ENCODE results near the gene WWC2. TPM values are rescaled to one million over a fixed set of nuclear protein-coding genes. Genes with fewer than 3 reads are reported as not detected.
A peak's percentile ranks its signal among the peaks of the same experiment; 100 is the strongest.

The WWC2 gene
- total RNA-seq, 4 donors from 2014 or later = 28.2 to 38.5 (median 37.0) TPM

DNA sequence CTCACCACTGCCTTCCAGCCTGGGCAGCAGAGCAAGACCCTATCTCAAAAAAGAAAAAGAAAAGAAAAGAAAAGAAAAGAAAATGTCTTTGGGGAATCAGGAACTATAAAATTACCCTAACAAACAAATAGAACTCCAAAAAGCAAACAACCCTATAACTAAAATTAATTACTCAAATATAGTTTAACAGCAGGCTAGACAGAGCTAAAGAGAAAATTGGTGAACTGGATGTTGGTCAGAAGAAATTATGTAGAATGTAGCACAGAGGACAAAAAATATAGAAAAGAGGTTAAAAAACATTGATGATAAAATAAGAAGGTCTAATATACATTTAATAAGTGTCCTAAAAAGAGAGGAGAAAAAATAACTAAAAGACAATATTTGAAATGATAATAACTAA lies 27.8 kb upstream of the WWC2 start:
- peaks cover 0 to 3% (median 0%) of the 10 kb centered on the region in 4 donors for H3K4me1 ChIP-seq
- no peak overlapping the region for H3K27ac ChIP-seq (replicated peaks in 1 of 4)
- intact Hi-C loops (cut with DNase I) = loop anchor here (5.0 kb wide), 1 partner anchor 134 kb away; no protein-coding TSS in a partner anchor
- H3K4me3 ChIP-seq = no peak overlapping the region
- H3K27me3 ChIP-seq = no peaks in the 10 kb centered on the region
- H3K36me3 ChIP-seq = no peaks in the 10 kb centered on the region
- peaks cover 0 to 11% (median 4%) of the 10 kb centered on the region in 4 donors for H3K9me3 ChIP-seq
- DNase-seq (ENCODE audit: extremely low spot score) = no peak
- TF ChIP-seq POLR2A (IDR thresholded peaks at IDR 0.05; ENCODE audit: low read depth) (no peak), POLR2AphosphoS5 (IDR thresholded peaks at IDR 0.05) (no peak), EP300 (IDR thresholded peaks at IDR 0.05) (no peak)
- TF ChIP-seq, protein P1, sequence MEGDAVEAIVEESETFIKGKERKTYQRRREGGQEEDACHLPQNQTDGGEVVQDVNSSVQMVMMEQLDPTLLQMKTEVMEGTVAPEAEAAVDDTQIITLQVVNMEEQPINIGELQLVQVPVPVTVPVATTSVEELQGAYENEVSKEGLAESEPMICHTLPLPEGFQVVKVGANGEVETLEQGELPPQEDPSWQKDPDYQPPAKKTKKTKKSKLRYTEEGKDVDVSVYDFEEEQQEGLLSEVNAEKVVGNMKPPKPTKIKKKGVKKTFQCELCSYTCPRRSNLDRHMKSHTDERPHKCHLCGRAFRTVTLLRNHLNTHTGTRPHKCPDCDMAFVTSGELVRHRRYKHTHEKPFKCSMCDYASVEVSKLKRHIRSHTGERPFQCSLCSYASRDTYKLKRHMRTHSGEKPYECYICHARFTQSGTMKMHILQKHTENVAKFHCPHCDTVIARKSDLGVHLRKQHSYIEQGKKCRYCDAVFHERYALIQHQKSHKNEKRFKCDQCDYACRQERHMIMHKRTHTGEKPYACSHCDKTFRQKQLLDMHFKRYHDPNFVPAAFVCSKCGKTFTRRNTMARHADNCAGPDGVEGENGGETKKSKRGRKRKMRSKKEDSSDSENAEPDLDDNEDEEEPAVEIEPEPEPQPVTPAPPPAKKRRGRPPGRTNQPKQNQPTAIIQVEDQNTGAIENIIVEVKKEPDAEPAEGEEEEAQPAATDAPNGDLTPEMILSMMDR (IDR thresholded peaks at IDR 0.05) = no peak

DNA sequence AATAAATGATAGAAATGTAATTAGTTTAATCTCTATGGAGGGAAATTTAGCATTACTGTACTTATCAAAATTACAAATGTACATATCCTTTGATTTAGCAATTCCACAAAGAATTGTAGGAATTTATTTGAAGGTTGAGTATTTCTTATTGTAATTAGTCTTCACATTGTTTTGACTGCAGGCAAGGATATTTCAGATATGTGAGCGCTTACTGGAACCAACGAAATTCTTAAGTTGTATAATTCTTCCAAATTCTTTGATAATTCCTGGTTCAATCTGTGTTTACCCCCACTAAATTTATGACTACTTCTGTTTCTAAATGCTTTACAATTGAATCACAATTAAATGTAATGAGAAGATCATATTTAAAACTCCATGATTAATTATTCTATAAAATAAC lies 26.9 kb upstream of the WWC2 start:
- DNase-seq (ENCODE audit: extremely low spot score) = no peak
- TF ChIP-seq, protein P1 (IDR thresholded peaks at IDR 0.05) = no peak
- no peak for TF ChIP-seq EP300 (IDR thresholded peaks at IDR 0.05)
- TF ChIP-seq POLR2AphosphoS5 (IDR thresholded peaks at IDR 0.05) = no peak
- TF ChIP-seq POLR2A (IDR thresholded peaks at IDR 0.05; ENCODE audit: low read depth) = no peak
- intact Hi-C loops (cut with DNase I) = loop anchor here (2.0 to 5.0 kb wide), 2 partner anchors 135 to 185 kb away; no protein-coding TSS in a partner anchor
- Histone ChIP-seq H3K4me1 (peaks cover 0 to 3% (median 0%) of the 10 kb centered on the region in 4 donors), H3K4me3 (no peak overlapping the region), H3K36me3 (no peaks in the 10 kb centered on the region), H3K9me3 (peaks cover 0 to 11% (median 4%) of the 10 kb centered on the region in 4 donors), H3K27me3 (no peaks in the 10 kb centered on the region), H3K27ac (replicated peaks in 1 of 4) (no peak overlapping the region)
- 89% methylated on average over 2 of the region's 2 CpGs for WGBS

DNA sequence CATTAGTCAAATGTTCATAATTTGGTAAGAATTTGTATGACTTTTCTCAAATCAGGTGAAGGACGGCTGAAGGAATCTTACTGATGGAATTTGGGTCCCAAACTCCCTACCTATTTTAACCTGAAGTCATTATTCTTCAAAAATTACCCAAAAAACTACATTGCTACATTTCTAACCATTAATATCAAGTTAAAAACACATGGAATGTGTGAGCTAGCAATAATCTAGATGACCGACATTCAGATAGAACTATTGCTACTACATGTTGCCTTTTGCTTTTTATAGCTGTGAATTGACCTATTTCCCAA lies 25.3 kb upstream of the WWC2 start:
- Histone ChIP-seq H3K4me1 (peaks cover 0 to 3% (median 0%) of the 10 kb centered on the region in 4 donors), H3K27ac (replicated peaks in 1 of 4) (no peak overlapping the region), H3K9me3 (peaks cover 0 to 8% (median 2%) of the 10 kb centered on the region in 4 donors), H3K27me3 (no peaks in the 10 kb centered on the region), H3K4me3 (no peak overlapping the region), H3K36me3 (no peaks in the 10 kb centered on the region)
- TF ChIP-seq, protein P1 (IDR thresholded peaks at IDR 0.05) = no peak
- TF ChIP-seq POLR2A (IDR thresholded peaks at IDR 0.05; ENCODE audit: low read depth) (no peak), POLR2AphosphoS5 (IDR thresholded peaks at IDR 0.05) (no peak), EP300 (IDR thresholded peaks at IDR 0.05) (no peak)
- 29% methylated on average over 2 of the region's 2 CpGs for WGBS
- no peak for DNase-seq (ENCODE audit: extremely low spot score)
- intact Hi-C loops (cut with DNase I) = loop anchor here (2.0 to 5.0 kb wide), 2 partner anchors 136 to 183 kb away; no protein-coding TSS in a partner anchor

DNA sequence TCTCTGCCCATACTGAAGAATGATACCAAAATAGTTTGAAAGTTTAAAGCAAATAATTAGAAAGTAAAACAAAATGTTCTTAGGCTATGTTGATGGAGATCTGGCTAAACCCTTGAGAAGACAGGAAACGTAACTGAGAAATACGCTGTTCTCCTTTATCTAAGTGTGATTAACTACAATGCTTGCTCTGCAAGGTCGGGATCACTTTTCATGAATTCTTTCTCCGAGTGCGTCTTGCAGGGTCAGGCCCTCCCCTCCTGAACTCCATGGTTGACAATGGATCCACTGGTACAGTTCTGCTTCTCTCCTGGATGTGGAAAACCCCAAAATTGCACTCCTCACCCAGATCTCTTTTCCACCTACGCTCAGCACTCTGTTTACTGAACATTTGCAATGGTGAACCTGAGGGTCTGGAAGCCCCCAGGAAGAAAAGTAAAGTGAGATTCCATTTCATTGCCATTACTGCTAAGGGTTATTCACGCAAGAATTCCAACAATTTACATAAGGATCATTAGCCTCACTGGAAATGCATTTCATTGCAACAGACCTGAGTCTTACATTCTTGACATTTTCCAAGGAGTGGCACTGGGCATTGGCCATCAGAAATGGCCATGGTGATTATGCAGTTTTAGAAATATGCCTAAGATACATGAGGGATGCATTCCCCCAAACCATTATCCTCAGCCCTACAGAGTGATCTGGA lies 24.6 kb upstream of the WWC2 start:
- Histone ChIP-seq H3K27ac (replicated peaks in 1 of 4) (no peak overlapping the region), H3K4me3 (no peak overlapping the region), H3K9me3 (peaks cover 0 to 8% (median 0%) of the 10 kb centered on the region in 4 donors), H3K4me1 (peaks cover 0 to 3% (median 0%) of the 10 kb centered on the region in 4 donors), H3K27me3 (no peaks in the 10 kb centered on the region), H3K36me3 (no peaks in the 10 kb centered on the region)
- DNase-seq (ENCODE audit: extremely low spot score) = no peak
- 94% methylated on average over 7 of the region's 7 CpGs for WGBS
- no peak for TF ChIP-seq EP300 (IDR thresholded peaks at IDR 0.05)
- TF ChIP-seq POLR2A (IDR thresholded peaks at IDR 0.05; ENCODE audit: low read depth) = no peak
- intact Hi-C loops (cut with DNase I) = loop anchor here (5.0 kb wide), 1 partner anchor 137 kb away; no protein-coding TSS in a partner anchor

DNA sequence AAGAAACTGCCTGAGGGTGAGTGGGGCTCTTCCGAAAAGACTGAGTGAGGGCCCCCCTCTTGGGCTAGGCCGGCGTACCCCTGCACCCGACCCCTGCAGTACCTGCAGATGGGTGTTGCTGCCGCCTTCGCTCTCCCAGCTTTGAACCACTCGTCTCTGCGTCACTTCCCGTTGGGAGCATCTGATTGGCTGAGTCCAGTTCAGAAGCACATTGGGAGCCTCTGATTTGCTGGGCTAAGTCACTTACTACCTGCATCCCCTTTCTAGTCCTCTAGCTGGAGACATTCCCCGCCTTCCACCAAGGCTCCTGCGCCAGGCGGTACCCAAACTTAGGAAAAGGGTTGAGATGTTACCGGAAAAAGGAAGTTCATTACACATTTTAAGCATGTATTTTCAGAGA lies 20.4 kb upstream of the WWC2 start:
- peaks cover 0 to 13% (median 5%) of the 10 kb centered on the region in 4 donors for H3K4me1 ChIP-seq
- WGBS = 97% methylated on average over 13 of the region's 13 CpGs
- intact Hi-C loops (cut with DNase I) = no loop called here
- no peaks in the 10 kb centered on the region for H3K36me3 ChIP-seq
- H3K27me3 ChIP-seq = no peaks in the 10 kb centered on the region
- TF ChIP-seq EP300 (IDR thresholded peaks at IDR 0.05) (no peak), POLR2AphosphoS5 (IDR thresholded peaks at IDR 0.05) (no peak), POLR2A (IDR thresholded peaks at IDR 0.05; ENCODE audit: low read depth) (no peak)
- TF ChIP-seq, protein P1 (IDR thresholded peaks at IDR 0.05) = no peak
- no peak overlapping the region for H3K4me3 ChIP-seq
- H3K27ac ChIP-seq (replicated peaks in 1 of 4) = no peak overlapping the region
- no peaks in the 10 kb centered on the region for H3K9me3 ChIP-seq
- DNase-seq (ENCODE audit: extremely low spot score) = peak; percentile 62

Measured in esophagus muscularis mucosa (tissue), 4 donors.